B cell (primary cell): Measurements from ENCODE around the gene SAMSN1. TPM values are rescaled to one million over a fixed set of nuclear protein-coding genes. Genes with fewer than 3 reads are reported as not detected.

Experiments used
- ATAC-seq: fragments of 200-7000 bp; cut with Tn5 transposase; one replicate; pipeline ENCODE4 v1.10.0; 2021; ENCODE audit warnings: low read depth, mild to moderate bottlenecking, moderate number of reproducible peaks, moderate library complexity
- CTCF ChIA-PET: fragments of 350-600 bp; sonication (Branson Sonifier 250); formaldehyde crosslinking; loops from one replicate; lab custom pipeline; 2021; ENCODE audit warnings: antibody characterized with exemption, inconsistent platforms; lab: Charles Lee
- POLR2A ChIA-PET: fragments of 350-600 bp; sonication (Branson Sonifier 250); formaldehyde crosslinking; loops from one replicate; lab custom pipeline; 2021; ENCODE audit warnings: antibody characterized with exemption; lab: Charles Lee
- DNase-seq: peaks from one replicate; pipeline ENCODE4 v3.0.0; 2013
- H2AFZ ChIP-seq: 2 replicates; pipeline ENCODE4 v1.6.1; 2012; ENCODE audit warnings: mild to moderate bottlenecking, low read depth, low read length; ENCODE audit not compliant: insufficient read depth, poor library complexity, severe bottlenecking
- H3K27ac ChIP-seq, 2 donors: 1 replicate in 1 of 2; 2 replicates in 1 of 2; pipeline ENCODE4 v1.5.1; 2012 to 2013; ENCODE audit warnings: low read length in 2 of 2, mild to moderate bottlenecking in 2 of 2, moderate library complexity in 1 of 2
- H3K27me3 ChIP-seq, 4 experiments: fragments of 200-600 bp in 1 of 4; sonication (generic) in 1 of 4; replicated peaks in 1 of 4; 1 replicate in 2 of 4; 2 replicates in 2 of 4; pipeline versions ENCODE4 v1.6.1 to v1.7.0; 2013 to 2016; ENCODE audit warnings: low read length in 3 of 4, mild to moderate bottlenecking in 2 of 4, mixed read lengths in 1 of 4, moderate library complexity in 1 of 4; ENCODE audit not compliant: insufficient read depth in 4 of 4, control insufficient read depth in 3 of 4; ENCODE audit errors: control extremely low read depth in 1 of 4
- H3K36me3 ChIP-seq, 2 experiments: replicated peaks in 1 of 2; 1 replicate in 1 of 2; 2 replicates in 1 of 2; pipeline versions ENCODE4 v1.6.1 to v1.7.1; 2013; ENCODE audit warnings: low read length in 1 of 2; ENCODE audit not compliant: insufficient read depth in 2 of 2, control insufficient read depth in 1 of 2; ENCODE audit errors: control extremely low read depth in 1 of 2, extremely low read depth in 1 of 2
- H3K4me1 ChIP-seq, 2 donors: fragments of 200-600 bp in 1 of 2; sonication (generic) in 1 of 2; 1 replicate in 1 of 2; 2 replicates in 1 of 2; pipeline versions ENCODE4 v1.5.1 to v1.6.1; 2013 to 2017; ENCODE audit warnings: low read length in 2 of 2; ENCODE audit not compliant: control insufficient read depth in 2 of 2, insufficient read depth in 2 of 2
- H3K4me2 ChIP-seq: replicated peaks from 2 replicates; pipeline ENCODE3; 2012; ENCODE audit warnings: mild to moderate bottlenecking, low read depth, low read length; ENCODE audit not compliant: poor library complexity, severe bottlenecking
- H3K4me3 ChIP-seq, 5 experiments: fragments of 200-600 bp in 1 of 5; sonication (generic) in 1 of 5; 1 replicate in 3 of 5; 2 replicates in 2 of 5; pipeline versions ENCODE4 v1.5.1 to v1.7.0; 2011 to 2016; ENCODE audit warnings: low read length in 4 of 5, mild to moderate bottlenecking in 4 of 5, low read depth in 2 of 5, control low read depth in 1 of 5, moderate library complexity in 1 of 5; ENCODE audit not compliant: insufficient read depth in 1 of 5; ENCODE audit errors: control extremely low read depth in 1 of 5, extremely low read depth in 1 of 5
- H3K79me2 ChIP-seq: fragments of 200-600 bp; sonication (generic); one replicate; pipeline ENCODE4 v1.6.0; 2016; ENCODE audit warnings: low read length; ENCODE audit not compliant: control insufficient read depth, insufficient read depth
- H3K9ac ChIP-seq: fragments of 200-600 bp; sonication (generic); 2 replicates; pipeline ENCODE4 v1.6.1; 2017; ENCODE audit warnings: mild to moderate bottlenecking, low read length, moderate library complexity
- H3K9me3 ChIP-seq, 3 donors: one replicate each; pipeline versions ENCODE4 v1.6.1 to v1.7.1; 2013; ENCODE audit warnings: low read length in 2 of 3; ENCODE audit not compliant: control insufficient read depth in 2 of 3, insufficient read depth in 1 of 3; ENCODE audit errors: control extremely low read depth in 1 of 3
- H4K20me1 ChIP-seq: 2 replicates; pipeline ENCODE4 v1.6.0; 2012; ENCODE audit warnings: mild to moderate bottlenecking, low read length; ENCODE audit not compliant: insufficient read depth, control insufficient read depth, poor library complexity, severe bottlenecking
- H3K27ac Mint-ChIP-seq: one replicate; pipeline ENCODE4 v1.8.0; 2021; ENCODE audit warnings: mixed read lengths
- H3K27me3 Mint-ChIP-seq: one replicate; pipeline ENCODE4 v1.8.0; 2021; ENCODE audit warnings: mixed read lengths
- H3K4me1 Mint-ChIP-seq: one replicate; pipeline ENCODE4 v1.8.0; 2021; ENCODE audit warnings: mixed read lengths
- H3K4me3 Mint-ChIP-seq: one replicate; pipeline ENCODE4 v1.8.0; 2021; ENCODE audit warnings: mixed read lengths
- H3K9me3 Mint-ChIP-seq: one replicate; pipeline ENCODE4 v1.8.0; 2022; ENCODE audit warnings: mixed read lengths; ENCODE audit not compliant: insufficient read depth
- EZH2 ChIP-seq: IDR thresholded peaks from 2 replicates; pipeline ENCODE4 v1.6.1; 2012; ENCODE audit warnings: borderline replicate concordance, low read depth, mild to moderate bottlenecking, moderate library complexity, low read length; ENCODE audit not compliant: insufficient read depth, poor library complexity, severe bottlenecking
- WGBS: methylation state at CpG from one replicate; pipeline ENCODE4 v1.1.5; 2013; ENCODE audit warnings: missing lambda C conversion rate; ENCODE audit not compliant: insufficient coverage; 5-methylcytosine and 5-hydroxymethylcytosine counted together
- intact Hi-C: fragments of 100-400 bp; cut with micrococcal nuclease; formaldehyde crosslinking; loops from one replicate; pipeline ENCODE4 v1.10.0; 2022
- polyA plus RNA-seq: library from polyadenylated mRNA; depleted of rRNA; stranded (reverse); fragments of >200 nt; gene quantifications from 2 replicates; pipeline ENCODE4 v1.2.3, GENCODE V29; 2012
- total RNA-seq, 2 donors: library from RNA; stranded (reverse); fragments of 120-200 nt in 1 of 2; gene quantifications; 1 replicate in 1 of 2; 2 replicates in 1 of 2; pipeline versions ENCODE4 v1.2.3 to v1.2.4, GENCODE V29; 2013 to 2022
- TF ChIP-seq, protein P1 (sequence below): fragments of 200-600 bp; IDR thresholded peaks from one replicate; pipeline ENCODE4 v1.8.0; 2022; ENCODE audit warnings: antibody characterized with exemption, mild to moderate bottlenecking

The SAMSN1 gene
- total and polyA plus RNA-seq, 2 donors (not counting 1 experiment from before 2014, with no cell fraction given): 8.7 to 53.1 TPM

DNA sequence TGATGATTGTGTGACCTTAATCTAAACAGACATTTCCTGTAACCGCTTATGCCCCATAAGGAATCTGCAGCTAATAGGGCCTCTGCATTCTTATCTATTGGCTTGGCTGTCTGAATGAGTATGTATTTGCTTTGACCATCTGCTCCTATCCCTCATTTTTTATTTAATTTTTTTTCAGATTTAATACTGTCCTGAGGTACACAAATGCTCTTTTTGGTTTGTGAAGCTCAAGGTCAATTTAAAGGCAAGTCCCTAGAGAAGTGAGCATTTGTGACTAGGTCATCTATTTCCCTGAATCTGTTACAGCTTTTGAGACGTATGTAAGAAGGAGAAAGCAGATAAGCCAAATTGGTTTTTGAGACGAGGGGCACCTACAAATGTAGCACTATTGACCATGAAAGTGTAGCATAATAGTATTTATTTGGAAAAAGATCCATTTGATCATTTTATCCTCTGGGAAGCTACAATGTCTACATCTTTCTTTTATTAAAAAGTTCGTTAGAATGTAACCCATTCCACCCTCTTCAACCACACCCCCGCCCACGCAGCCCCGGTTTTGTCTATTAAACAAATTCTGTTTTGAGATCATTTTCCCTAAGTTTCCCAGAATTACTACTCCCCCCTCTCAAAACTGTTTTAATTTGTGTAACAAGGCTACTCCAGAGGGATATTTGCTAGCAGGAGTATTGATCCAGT lies 93.9 kb downstream of the SAMSN1 start:
- H3K9me3 ChIP-seq: no peaks in the 10 kb centered on the region
- no peaks in the 10 kb centered on the region for H3K79me2 ChIP-seq
- CTCF ChIA-PET: interaction anchor here (0.7 to 2.0 kb wide), 3 partner anchors 17 to 286 kb away, joined by 3 to 5 read pairs (median 4); no protein-coding TSS in a partner anchor
- no peak overlapping the region for H2AFZ ChIP-seq
- no peak overlapping the region for H3K4me3 ChIP-seq
- POLR2A ChIA-PET: no interaction called here
- DNase-seq (no peak), ATAC-seq (no peak)
- TF ChIP-seq EZH2: no peak
- TF ChIP-seq, protein P1, sequence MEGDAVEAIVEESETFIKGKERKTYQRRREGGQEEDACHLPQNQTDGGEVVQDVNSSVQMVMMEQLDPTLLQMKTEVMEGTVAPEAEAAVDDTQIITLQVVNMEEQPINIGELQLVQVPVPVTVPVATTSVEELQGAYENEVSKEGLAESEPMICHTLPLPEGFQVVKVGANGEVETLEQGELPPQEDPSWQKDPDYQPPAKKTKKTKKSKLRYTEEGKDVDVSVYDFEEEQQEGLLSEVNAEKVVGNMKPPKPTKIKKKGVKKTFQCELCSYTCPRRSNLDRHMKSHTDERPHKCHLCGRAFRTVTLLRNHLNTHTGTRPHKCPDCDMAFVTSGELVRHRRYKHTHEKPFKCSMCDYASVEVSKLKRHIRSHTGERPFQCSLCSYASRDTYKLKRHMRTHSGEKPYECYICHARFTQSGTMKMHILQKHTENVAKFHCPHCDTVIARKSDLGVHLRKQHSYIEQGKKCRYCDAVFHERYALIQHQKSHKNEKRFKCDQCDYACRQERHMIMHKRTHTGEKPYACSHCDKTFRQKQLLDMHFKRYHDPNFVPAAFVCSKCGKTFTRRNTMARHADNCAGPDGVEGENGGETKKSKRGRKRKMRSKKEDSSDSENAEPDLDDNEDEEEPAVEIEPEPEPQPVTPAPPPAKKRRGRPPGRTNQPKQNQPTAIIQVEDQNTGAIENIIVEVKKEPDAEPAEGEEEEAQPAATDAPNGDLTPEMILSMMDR: no peak
- no peak overlapping the region for H3K27ac Mint-ChIP-seq
- H3K27me3 Mint-ChIP-seq: no peaks in the 10 kb centered on the region
- no peaks in the 10 kb centered on the region for H3K27me3 ChIP-seq
- H3K9me3 Mint-ChIP-seq: no peaks in the 10 kb centered on the region
- H3K4me2 ChIP-seq: no peak overlapping the region
- 92% methylated on average over 2 of the region's 7 CpGs for WGBS
- no peaks in the 10 kb centered on the region for H3K36me3 ChIP-seq
- no peak overlapping the region for H3K27ac ChIP-seq
- no peaks in the 10 kb centered on the region for H3K4me1 ChIP-seq
- peaks cover 5% of the 10 kb centered on the region for H3K4me1 Mint-ChIP-seq
- intact Hi-C loops: no loop called here
- no peak overlapping the region for H3K9ac ChIP-seq
- H4K20me1 ChIP-seq: no peaks in the 10 kb centered on the region
- no peak overlapping the region for H3K4me3 Mint-ChIP-seq

DNA sequence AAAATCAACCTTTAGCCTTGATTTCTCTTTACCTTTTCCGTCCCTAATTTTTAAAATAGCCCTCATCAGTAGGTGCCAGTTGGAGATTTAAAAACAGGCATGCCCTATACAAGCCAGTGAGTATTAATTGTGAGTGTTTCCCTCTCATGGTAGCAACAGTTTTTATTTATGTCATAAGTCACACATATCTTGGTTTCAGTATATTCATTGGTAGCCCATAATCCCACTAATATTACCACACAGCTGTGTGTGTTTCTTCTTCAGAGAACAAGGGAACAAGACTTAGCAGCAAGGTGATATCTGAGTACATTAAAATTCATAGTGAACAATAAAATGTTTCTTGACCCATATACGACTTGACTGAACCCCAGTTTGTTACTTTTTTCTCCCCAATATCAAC lies 94.6 kb downstream of the SAMSN1 start:
- Histone ChIP-seq H3K27me3 (no peaks in the 10 kb centered on the region), H3K9ac (no peak overlapping the region), H3K4me3 (no peak overlapping the region), H3K27ac (no peak overlapping the region), H2AFZ (no peak overlapping the region), H3K79me2 (no peaks in the 10 kb centered on the region), H4K20me1 (no peaks in the 10 kb centered on the region), H3K4me1 (no peaks in the 10 kb centered on the region), H3K36me3 (no peaks in the 10 kb centered on the region), H3K4me2 (no peak overlapping the region), H3K9me3 (no peaks in the 10 kb centered on the region)
- Mint-ChIP-seq H3K4me1 (peaks cover 5% of the 10 kb centered on the region), H3K4me3 (no peak overlapping the region), H3K27me3 (no peaks in the 10 kb centered on the region), H3K9me3 (no peaks in the 10 kb centered on the region), H3K27ac (no peak overlapping the region)
- no CpG with 5 or more reads among the region's 2 CpGs for WGBS
- DNase-seq (no peak), ATAC-seq (no peak)
- POLR2A ChIA-PET: no interaction called here
- CTCF ChIA-PET: interaction anchor here (1.2 kb wide), 1 partner anchor 286 kb away, joined by 3 read pairs; no protein-coding TSS in a partner anchor
- TF ChIP-seq EZH2: no peak
- TF ChIP-seq, protein P1: no peak
- intact Hi-C loops: no loop called here
